HEK293T (cell line): ENCODE results near the gene INSYN1.
"Not testable (repeated sequence)": the region's sequence is repeated elsewhere in the genome, so short reads cannot be mapped to it uniquely, and the experiment has no call there.

Experiments used
- ARNT ChIP-seq: fragments of 450-650 bp; IDR thresholded peaks from 2 replicates; pipeline ENCODE4 v1.6.1; 2017; ENCODE audit warnings: mild to moderate bottlenecking
- BHLHE40 ChIP-seq: fragments of 450-650 bp; IDR thresholded peaks from 2 replicates; pipeline ENCODE4 v1.6.1; 2016; ENCODE audit warnings: mild to moderate bottlenecking, moderate library complexity, borderline replicate concordance
- ELF4 ChIP-seq: fragments of 450-650 bp; IDR thresholded peaks from 2 replicates; pipeline ENCODE4 v1.6.1; 2017; ENCODE audit warnings: antibody characterized with exemption
- FOXA1 ChIP-seq: fragments of 450-650 bp; IDR thresholded peaks from 2 replicates; pipeline ENCODE4 v1.6.1; 2016; ENCODE audit warnings: mild to moderate bottlenecking
- FOXK2 ChIP-seq: fragments of 450-650 bp; IDR thresholded peaks from 2 replicates; pipeline ENCODE4 v1.6.1; 2016; ENCODE audit warnings: mild to moderate bottlenecking
- FOXM1 ChIP-seq: fragments of 450-650 bp; IDR thresholded peaks from 2 replicates; pipeline ENCODE4 v1.6.1; 2017; ENCODE audit warnings: mild to moderate bottlenecking, borderline replicate concordance
- HDGF ChIP-seq: fragments of 450-650 bp; IDR thresholded peaks from 2 replicates; pipeline ENCODE4 v1.6.1; 2017; ENCODE audit warnings: antibody characterized with exemption, borderline replicate concordance
- SP1 ChIP-seq: fragments of 450-650 bp; IDR thresholded peaks from 2 replicates; pipeline ENCODE4 v1.6.1; 2017
- SUZ12 ChIP-seq: fragments of 450-650 bp; IDR thresholded peaks from 2 replicates; pipeline ENCODE4 v1.6.1; 2016; ENCODE audit warnings: mild to moderate bottlenecking
- TARDBP ChIP-seq: fragments of 450-650 bp; IDR thresholded peaks from 2 replicates; pipeline ENCODE4 v1.6.1; 2016
- ZNF384 ChIP-seq: fragments of 450-650 bp; IDR thresholded peaks from 2 replicates; pipeline ENCODE4 v1.6.1; 2016

- not testable (repeated sequence) for TF ChIP-seq TARDBP, FOXM1, SP1, FOXA1, BHLHE40, FOXK2, SUZ12, ELF4, HDGF, ARNT, ZNF384
Observed at GRCh38 chr15:73702311-73703239, 50.6 kb downstream of the INSYN1 start.
